B cell (primary cell): ENCODE measurements around the gene MVB12B.

Experiments used
- EZH2 ChIP-seq: IDR thresholded peaks from 2 replicates; pipeline ENCODE4 v1.6.1; 2012; ENCODE audit warnings: borderline replicate concordance, low read depth, mild to moderate bottlenecking, moderate library complexity, low read length; ENCODE audit not compliant: insufficient read depth, poor library complexity, severe bottlenecking
- TF ChIP-seq, protein P1 (sequence below): fragments of 200-600 bp; IDR thresholded peaks from one replicate; pipeline ENCODE4 v1.8.0; 2022; ENCODE audit warnings: antibody characterized with exemption, mild to moderate bottlenecking

DNA sequence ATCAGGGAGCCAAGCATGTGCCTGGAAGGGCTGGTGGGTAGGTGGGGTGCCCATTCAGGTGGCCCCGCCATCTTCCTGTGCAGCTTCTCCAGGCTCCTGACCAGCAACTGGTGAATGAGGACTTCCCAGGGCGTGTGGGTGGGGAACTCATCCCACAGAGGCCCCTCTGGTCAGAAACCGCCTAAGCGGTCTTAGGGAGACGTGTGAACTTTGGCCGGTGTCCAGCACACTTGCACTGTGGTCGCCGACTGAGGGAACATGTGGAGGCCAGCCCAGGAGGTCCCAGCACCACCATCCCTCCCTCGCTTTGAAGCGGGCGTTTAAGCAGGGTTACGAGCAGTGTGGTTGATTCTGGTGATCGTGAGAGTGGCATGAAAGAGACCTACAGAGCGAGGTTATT, 77.8 kb downstream of the MVB12B start:
- no peak for TF ChIP-seq EZH2
- TF ChIP-seq, protein P1, sequence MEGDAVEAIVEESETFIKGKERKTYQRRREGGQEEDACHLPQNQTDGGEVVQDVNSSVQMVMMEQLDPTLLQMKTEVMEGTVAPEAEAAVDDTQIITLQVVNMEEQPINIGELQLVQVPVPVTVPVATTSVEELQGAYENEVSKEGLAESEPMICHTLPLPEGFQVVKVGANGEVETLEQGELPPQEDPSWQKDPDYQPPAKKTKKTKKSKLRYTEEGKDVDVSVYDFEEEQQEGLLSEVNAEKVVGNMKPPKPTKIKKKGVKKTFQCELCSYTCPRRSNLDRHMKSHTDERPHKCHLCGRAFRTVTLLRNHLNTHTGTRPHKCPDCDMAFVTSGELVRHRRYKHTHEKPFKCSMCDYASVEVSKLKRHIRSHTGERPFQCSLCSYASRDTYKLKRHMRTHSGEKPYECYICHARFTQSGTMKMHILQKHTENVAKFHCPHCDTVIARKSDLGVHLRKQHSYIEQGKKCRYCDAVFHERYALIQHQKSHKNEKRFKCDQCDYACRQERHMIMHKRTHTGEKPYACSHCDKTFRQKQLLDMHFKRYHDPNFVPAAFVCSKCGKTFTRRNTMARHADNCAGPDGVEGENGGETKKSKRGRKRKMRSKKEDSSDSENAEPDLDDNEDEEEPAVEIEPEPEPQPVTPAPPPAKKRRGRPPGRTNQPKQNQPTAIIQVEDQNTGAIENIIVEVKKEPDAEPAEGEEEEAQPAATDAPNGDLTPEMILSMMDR, result no peak
